ENCODE measurements around the gene INPP1.
"Not testable (repeated sequence)": the region's sequence is repeated elsewhere in the genome, so short reads cannot be mapped to it uniquely, and the experiment has no call there.

The INPP1 gene

DNA sequence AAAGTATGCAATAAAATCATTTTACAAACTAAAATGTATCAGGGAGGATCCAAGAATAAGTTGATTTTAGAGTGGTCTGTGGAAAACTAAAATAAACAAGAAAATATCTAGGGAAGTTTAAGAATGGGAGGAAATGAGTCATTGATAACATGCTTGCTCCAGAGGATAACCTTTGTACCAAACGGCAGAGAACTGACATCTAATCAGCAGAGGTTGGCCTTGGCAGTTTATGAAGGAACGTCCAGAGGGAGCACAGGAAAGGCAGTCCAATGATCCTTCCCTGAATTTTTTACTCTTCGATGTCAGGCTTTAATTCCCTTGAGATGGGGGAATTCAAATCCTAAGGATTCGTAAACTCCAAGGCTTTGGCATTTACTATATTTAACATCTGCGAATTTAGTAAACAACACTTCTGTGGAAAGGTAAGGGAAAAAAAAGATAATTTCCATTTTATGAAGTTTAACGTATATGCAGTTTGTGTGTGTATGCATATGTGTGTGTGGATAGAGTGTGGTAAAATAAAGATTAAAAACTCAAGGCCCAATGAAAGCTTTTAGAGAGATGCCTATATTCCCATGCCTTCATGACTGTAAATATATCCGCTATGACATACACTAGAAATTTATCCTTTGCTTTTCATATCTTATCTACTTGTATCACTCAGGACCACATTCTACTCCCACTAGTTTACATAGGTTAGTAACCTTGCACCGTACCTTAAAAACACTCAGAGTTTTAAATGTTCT is 8.7 kb upstream of the INPP1 start:
- no peaks in the 10 kb centered on the region for H3K36me3 ChIP-seq (ENCODE audit: insufficient read depth)
- no peak overlapping the region for H3K9ac ChIP-seq
- H4K20me1 ChIP-seq (ENCODE audit: insufficient read depth), result no peaks in the 10 kb centered on the region
- H3K4me2 ChIP-seq, result no peak overlapping the region
- H3K79me2 ChIP-seq (ENCODE audit: insufficient read depth, low read depth), result no peaks in the 10 kb centered on the region
- no peaks in the 10 kb centered on the region for H3K4me1 ChIP-seq (ENCODE audit: low read depth, poor library complexity, severe bottlenecking)
- H3K27ac ChIP-seq, result no peak overlapping the region
- no peak overlapping the region for H3K4me3 ChIP-seq (IDR thresholded peaks at IDR 0.05; ENCODE audit: insufficient read depth, low read depth, low read length)
- TF ChIP-seq, protein P1, sequence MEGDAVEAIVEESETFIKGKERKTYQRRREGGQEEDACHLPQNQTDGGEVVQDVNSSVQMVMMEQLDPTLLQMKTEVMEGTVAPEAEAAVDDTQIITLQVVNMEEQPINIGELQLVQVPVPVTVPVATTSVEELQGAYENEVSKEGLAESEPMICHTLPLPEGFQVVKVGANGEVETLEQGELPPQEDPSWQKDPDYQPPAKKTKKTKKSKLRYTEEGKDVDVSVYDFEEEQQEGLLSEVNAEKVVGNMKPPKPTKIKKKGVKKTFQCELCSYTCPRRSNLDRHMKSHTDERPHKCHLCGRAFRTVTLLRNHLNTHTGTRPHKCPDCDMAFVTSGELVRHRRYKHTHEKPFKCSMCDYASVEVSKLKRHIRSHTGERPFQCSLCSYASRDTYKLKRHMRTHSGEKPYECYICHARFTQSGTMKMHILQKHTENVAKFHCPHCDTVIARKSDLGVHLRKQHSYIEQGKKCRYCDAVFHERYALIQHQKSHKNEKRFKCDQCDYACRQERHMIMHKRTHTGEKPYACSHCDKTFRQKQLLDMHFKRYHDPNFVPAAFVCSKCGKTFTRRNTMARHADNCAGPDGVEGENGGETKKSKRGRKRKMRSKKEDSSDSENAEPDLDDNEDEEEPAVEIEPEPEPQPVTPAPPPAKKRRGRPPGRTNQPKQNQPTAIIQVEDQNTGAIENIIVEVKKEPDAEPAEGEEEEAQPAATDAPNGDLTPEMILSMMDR (conservative IDR thresholded peaks at IDR 0.05; ENCODE audit: low read depth, low read length), result no peak
- H2AFZ ChIP-seq (ENCODE audit: low read depth), result no peak overlapping the region
- H3K27me3 ChIP-seq (ENCODE audit: insufficient read depth, low read depth), result no peaks in the 10 kb centered on the region

DNA sequence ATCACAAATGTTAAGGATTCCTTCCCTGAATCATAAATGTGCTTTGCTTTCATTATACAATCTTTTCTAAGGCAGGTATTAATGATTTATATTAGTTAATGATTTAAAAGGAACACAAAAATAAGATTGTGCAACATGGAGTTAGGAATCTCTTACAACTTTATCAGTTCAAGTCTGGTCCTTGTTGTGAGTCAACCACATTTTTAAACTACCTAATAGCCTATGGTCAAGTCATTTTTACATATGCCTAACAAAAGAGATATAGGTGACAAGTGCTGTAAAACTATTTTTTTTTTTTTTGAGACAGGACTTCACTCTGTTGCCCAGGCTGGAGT is 8.2 kb upstream of the INPP1 start:
- Histone ChIP-seq H3K9ac (no peak overlapping the region), H2AFZ (ENCODE audit: low read depth) (no peak overlapping the region), H3K4me2 (no peak overlapping the region)

DNA sequence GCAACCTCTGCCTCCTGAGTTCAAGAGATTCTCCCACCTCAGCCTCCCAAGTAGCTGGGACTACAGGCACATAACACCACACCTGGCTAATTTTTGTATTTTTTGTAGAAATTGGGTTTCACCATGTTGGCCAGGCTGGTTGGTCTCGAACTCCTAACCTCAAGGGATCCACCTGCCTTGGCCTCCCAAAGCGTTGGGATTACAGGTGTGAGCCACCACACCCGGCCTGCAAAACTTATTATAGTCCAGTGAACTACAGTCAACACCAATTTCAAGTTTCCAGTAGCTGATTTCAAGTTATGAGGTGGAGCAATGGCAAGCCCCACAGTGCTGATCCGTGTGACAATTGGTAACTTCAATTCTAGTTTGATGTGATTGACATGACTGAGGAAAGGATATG is 7.8 kb upstream of the INPP1 start:
- H2AFZ ChIP-seq (ENCODE audit: low read depth), result not testable (repeated sequence)

More for the DNA sequence above, 8.2 kb upstream of the INPP1 start:
- H4K20me1 ChIP-seq (ENCODE audit: insufficient read depth), result no peaks in the 10 kb centered on the region
- no peaks in the 10 kb centered on the region for H3K27me3 ChIP-seq (ENCODE audit: insufficient read depth, low read depth)
- H3K4me1 ChIP-seq (ENCODE audit: low read depth, poor library complexity, severe bottlenecking), result no peaks in the 10 kb centered on the region
- no peaks in the 10 kb centered on the region for H3K36me3 ChIP-seq (ENCODE audit: insufficient read depth)
- no peak overlapping the region for H3K27ac ChIP-seq
- H3K79me2 ChIP-seq (ENCODE audit: insufficient read depth, low read depth), result no peaks in the 10 kb centered on the region
- TF ChIP-seq, protein P1 (conservative IDR thresholded peaks at IDR 0.05; ENCODE audit: low read depth, low read length), result no peak
- H3K4me3 ChIP-seq (IDR thresholded peaks at IDR 0.05; ENCODE audit: insufficient read depth, low read depth, low read length), result no peak overlapping the region

DNA sequence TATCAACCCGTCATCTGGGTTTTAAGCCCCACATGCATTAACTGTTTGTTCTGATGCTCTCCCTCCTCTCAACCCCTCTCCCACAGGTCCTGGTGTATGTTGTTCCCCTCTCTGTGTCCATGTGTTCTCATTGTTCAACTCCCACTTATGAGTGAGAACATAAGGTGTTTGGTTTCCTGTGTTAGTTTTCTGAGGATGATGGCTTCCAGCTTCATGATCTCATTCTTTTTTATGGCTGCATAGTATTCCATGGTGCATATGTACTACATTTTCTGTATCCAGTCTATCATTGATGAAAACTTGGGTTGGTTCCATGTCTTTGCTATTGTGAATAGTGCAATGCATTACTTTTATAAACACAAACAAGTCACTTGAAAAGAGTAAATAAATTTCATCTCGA is 7.0 kb upstream of the INPP1 start:
- Histone ChIP-seq H2AFZ (ENCODE audit: low read depth) (no peak overlapping the region), H3K4me2 (no peak overlapping the region), H3K79me2 (ENCODE audit: insufficient read depth, low read depth) (no peaks in the 10 kb centered on the region), H3K36me3 (ENCODE audit: insufficient read depth) (no peaks in the 10 kb centered on the region), H3K27ac (no peak overlapping the region), H3K4me3 (IDR thresholded peaks at IDR 0.05; ENCODE audit: insufficient read depth, low read depth, low read length) (no peak overlapping the region), H3K27me3 (ENCODE audit: insufficient read depth, low read depth) (no peaks in the 10 kb centered on the region), H4K20me1 (ENCODE audit: insufficient read depth) (no peaks in the 10 kb centered on the region), H3K9ac (no peak overlapping the region), H3K4me1 (ENCODE audit: low read depth, poor library complexity, severe bottlenecking) (no peaks in the 10 kb centered on the region)
- TF ChIP-seq, protein P1 (conservative IDR thresholded peaks at IDR 0.05; ENCODE audit: low read depth, low read length), result no peak

More for the DNA sequence above, 7.8 kb upstream of the INPP1 start:
- not testable (repeated sequence) for H3K4me2 ChIP-seq; H3K9ac ChIP-seq; H3K79me2 ChIP-seq (ENCODE audit: insufficient read depth, low read depth); H3K27me3 ChIP-seq (ENCODE audit: insufficient read depth, low read depth); H3K4me1 ChIP-seq (ENCODE audit: low read depth, poor library complexity, severe bottlenecking); H3K36me3 ChIP-seq (ENCODE audit: insufficient read depth); H4K20me1 ChIP-seq (ENCODE audit: insufficient read depth); H3K4me3 ChIP-seq (IDR thresholded peaks at IDR 0.05; ENCODE audit: insufficient read depth, low read depth, low read length); H3K27ac ChIP-seq

DNA sequence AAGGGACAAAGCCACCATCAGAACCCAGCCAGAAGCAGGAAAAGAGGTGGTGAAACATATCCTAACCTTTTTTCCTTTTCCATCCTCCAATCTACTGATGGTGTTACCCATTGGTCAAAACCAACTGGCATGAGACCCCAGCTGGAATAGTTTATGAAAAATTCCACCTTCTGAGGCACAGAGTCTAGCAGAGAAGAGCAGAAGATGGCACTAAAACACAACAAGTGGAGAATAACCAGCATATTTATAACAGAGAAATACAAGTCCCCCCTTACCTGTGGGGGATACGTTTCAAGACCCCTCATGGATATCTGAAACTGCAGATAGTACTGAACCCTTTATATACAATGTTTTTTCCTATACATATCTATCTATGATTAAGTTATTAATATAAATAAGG is 4.9 kb upstream of the INPP1 start:
- H3K27ac ChIP-seq, result no peak overlapping the region
- no peak overlapping the region for H3K4me2 ChIP-seq
- TF ChIP-seq, protein P1 (conservative IDR thresholded peaks at IDR 0.05; ENCODE audit: low read depth, low read length), result no peak

More for the DNA sequence above, 4.9 kb upstream of the INPP1 start:
- no peaks in the 10 kb centered on the region for H3K4me1 ChIP-seq (ENCODE audit: low read depth, poor library complexity, severe bottlenecking)
- H3K79me2 ChIP-seq (ENCODE audit: insufficient read depth, low read depth), result no peaks in the 10 kb centered on the region
- H2AFZ ChIP-seq (ENCODE audit: low read depth), result no peak overlapping the region
- no peak overlapping the region for H3K9ac ChIP-seq
- no peaks in the 10 kb centered on the region for H4K20me1 ChIP-seq (ENCODE audit: insufficient read depth)
- H3K4me3 ChIP-seq (IDR thresholded peaks at IDR 0.05; ENCODE audit: insufficient read depth, low read depth, low read length), result no peak overlapping the region
- H3K27me3 ChIP-seq (ENCODE audit: insufficient read depth, low read depth), result no peaks in the 10 kb centered on the region
- no peaks in the 10 kb centered on the region for H3K36me3 ChIP-seq (ENCODE audit: insufficient read depth)
